Measurements from ENCODE around the gene MAP7D1. TPM values are rescaled to one million over a fixed set of nuclear protein-coding genes. Genes with fewer than 3 reads are reported as not detected.

The MAP7D1 gene
- total and polyA plus RNA-seq, 10 of the 15 experiments (the other 5 are each of a cell fraction or from before 2014, with no cell fraction given): 4.4 to 97.6 (median 24.2) TPM

DNA sequence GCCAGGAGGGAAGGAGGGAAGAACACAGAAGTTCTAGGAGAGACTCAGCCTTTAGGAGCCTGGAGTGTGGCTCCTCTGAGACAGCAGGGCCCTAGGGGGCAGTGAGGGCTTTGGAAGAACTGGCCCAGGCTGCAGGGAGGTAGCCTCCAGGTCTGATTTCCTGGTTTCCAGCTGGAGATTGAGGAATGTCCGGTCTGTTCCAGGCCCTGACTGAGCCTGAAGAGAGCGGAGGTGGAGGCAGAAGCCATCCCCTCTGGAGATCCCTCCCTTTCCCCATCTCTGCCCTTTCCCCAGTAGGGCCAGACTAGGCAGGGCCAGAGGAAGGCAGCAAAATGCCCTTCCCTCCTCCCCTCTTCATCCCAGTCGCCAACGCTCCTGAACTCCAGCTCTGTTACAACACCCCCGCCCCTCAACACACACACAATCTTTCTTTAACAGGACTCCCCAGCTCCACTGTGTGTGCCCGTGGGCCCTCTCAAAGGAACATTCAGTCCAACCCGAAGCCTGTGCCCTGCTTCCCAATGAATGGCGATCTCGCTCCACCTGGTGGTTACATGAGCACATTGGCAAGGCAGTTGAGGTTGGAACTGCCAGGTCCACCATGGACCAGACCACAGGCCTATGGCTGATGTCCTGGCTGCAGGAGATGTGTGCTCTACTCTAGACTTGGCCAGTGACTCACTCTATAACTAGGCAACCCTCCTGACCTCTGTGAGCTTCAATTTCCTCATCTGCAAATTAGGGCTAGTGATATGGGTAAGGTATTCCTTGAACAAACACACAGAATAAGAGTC, 32.0 kb downstream of the MAP7D1 start (continued):
- TF ChIP-seq, protein P1, sequence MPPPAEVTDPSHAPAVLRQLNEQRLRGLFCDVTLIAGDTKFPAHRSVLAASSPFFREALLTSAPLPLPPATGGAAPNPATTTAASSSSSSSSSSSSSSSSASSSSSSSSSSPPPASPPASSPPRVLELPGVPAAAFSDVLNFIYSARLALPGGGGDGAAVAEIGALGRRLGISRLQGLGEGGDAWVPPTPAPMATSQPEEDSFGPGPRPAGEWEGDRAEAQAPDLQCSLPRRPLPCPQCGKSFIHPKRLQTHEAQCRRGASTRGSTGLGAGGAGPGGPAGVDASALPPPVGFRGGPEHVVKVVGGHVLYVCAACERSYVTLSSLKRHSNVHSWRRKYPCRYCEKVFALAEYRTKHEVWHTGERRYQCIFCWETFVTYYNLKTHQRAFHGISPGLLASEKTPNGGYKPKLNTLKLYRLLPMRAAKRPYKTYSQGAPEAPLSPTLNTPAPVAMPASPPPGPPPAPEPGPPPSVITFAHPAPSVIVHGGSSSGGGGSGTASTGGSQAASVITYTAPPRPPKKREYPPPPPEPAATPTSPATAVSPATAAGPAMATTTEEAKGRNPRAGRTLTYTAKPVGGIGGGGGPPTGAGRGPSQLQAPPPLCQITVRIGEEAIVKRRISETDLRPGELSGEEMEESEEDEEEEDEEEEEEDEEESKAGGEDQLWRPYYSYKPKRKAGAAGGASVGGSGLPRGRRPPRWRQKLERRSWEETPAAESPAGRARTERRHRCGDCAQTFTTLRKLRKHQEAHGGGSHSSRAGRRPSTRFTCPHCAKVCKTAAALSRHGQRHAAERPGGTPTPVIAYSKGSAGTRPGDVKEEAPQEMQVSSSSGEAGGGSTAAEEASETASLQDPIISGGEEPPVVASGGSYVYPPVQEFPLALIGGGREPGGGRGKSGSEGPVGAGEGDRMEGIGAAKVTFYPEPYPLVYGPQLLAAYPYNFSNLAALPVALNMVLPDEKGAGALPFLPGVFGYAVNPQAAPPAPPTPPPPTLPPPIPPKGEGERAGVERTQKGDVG (CRISPR knock-in tag; IDR thresholded peaks at IDR 0.05): no peak
- TF ChIP-seq KLF5 (IDR thresholded peaks at IDR 0.05; ENCODE audit: partially characterized antibody) (no peak), SMARCA5 (IDR thresholded peaks at IDR 0.05) (0 out of 2 replicates have a peak, but pooled peaks have one; percentile 54), MXI1 (IDR thresholded peaks at IDR 0.05; ENCODE audit: low read depth, low read length) (no peak), CHD1 (IDR thresholded peaks at IDR 0.05; ENCODE audit: low read depth, low read length) (no peak), EGR1 (IDR thresholded peaks at IDR 0.05; ENCODE audit: borderline replicate concordance in 1 of 2, low read depth in 2 of 2, low read length in 2 of 2) (no peak), SMAD5 (IDR thresholded peaks at IDR 0.05; ENCODE audit: low read depth) (no peak), WRNIP1 (IDR thresholded peaks at IDR 0.05; ENCODE audit: borderline replicate concordance, low read depth, low read length) (no peak), ATF7 (IDR thresholded peaks at IDR 0.05; ENCODE audit: low read depth) (no peak), STAT3 (IDR thresholded peaks at IDR 0.05; ENCODE audit: low read depth, low read length) (no peak), TCF12 (IDR thresholded peaks at IDR 0.05; ENCODE audit: low read depth, low read length) (no peak), RBBP5 (conservative IDR thresholded peaks at IDR 0.05) (no peak), KAT2A (conservative IDR thresholded peaks at IDR 0.05; ENCODE audit: control insufficient read depth, low read depth, low read length) (no peak), MYB (IDR thresholded peaks at IDR 0.05; ENCODE audit: borderline replicate concordance, low read depth, low read length) (no peak), SIN3A (IDR thresholded peaks at IDR 0.05; ENCODE audit: low read depth, low read length) (no peak), ZNF24 (IDR thresholded peaks at IDR 0.05) (no peak), NFXL1 (IDR thresholded peaks at IDR 0.05; ENCODE audit: borderline replicate concordance) (no peak), ASH2L (IDR thresholded peaks at IDR 0.05; ENCODE audit: borderline replicate concordance, low read depth) (no peak), CREB1 (IDR thresholded peaks at IDR 0.05; ENCODE audit: low read depth) (no peak), MTA2 (IDR thresholded peaks at IDR 0.05; ENCODE audit: low read depth) (peak; percentile 9; the same call in 1 of the 2 replicates), SUZ12 (IDR thresholded peaks at IDR 0.05; ENCODE audit: unreplicated experiment) (no peak)
- TF ChIP-seq, protein P2, sequence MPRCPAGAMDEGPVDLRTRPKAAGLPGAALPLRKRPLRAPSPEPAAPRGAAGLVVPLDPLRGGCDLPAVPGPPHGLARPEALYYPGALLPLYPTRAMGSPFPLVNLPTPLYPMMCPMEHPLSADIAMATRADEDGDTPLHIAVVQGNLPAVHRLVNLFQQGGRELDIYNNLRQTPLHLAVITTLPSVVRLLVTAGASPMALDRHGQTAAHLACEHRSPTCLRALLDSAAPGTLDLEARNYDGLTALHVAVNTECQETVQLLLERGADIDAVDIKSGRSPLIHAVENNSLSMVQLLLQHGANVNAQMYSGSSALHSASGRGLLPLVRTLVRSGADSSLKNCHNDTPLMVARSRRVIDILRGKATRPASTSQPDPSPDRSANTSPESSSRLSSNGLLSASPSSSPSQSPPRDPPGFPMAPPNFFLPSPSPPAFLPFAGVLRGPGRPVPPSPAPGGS (IDR thresholded peaks at IDR 0.05; ENCODE audit: borderline replicate concordance, insufficient read depth, low read depth, low read length, poor library complexity, severe bottlenecking): no peak
- TF ChIP-seq, protein P3, sequence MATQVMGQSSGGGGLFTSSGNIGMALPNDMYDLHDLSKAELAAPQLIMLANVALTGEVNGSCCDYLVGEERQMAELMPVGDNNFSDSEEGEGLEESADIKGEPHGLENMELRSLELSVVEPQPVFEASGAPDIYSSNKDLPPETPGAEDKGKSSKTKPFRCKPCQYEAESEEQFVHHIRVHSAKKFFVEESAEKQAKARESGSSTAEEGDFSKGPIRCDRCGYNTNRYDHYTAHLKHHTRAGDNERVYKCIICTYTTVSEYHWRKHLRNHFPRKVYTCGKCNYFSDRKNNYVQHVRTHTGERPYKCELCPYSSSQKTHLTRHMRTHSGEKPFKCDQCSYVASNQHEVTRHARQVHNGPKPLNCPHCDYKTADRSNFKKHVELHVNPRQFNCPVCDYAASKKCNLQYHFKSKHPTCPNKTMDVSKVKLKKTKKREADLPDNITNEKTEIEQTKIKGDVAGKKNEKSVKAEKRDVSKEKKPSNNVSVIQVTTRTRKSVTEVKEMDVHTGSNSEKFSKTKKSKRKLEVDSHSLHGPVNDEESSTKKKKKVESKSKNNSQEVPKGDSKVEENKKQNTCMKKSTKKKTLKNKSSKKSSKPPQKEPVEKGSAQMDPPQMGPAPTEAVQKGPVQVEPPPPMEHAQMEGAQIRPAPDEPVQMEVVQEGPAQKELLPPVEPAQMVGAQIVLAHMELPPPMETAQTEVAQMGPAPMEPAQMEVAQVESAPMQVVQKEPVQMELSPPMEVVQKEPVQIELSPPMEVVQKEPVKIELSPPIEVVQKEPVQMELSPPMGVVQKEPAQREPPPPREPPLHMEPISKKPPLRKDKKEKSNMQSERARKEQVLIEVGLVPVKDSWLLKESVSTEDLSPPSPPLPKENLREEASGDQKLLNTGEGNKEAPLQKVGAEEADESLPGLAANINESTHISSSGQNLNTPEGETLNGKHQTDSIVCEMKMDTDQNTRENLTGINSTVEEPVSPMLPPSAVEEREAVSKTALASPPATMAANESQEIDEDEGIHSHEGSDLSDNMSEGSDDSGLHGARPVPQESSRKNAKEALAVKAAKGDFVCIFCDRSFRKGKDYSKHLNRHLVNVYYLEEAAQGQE (IDR thresholded peaks at IDR 0.05; ENCODE audit: low read depth, low read length): no peak
